Thoracic aorta (tissue), 2 donors: ENCODE data around the gene ST8SIA2. TPM values are rescaled to one million over a fixed set of nuclear protein-coding genes. Genes with fewer than 3 reads are reported as not detected.

ENCODE experiments used
- ATAC-seq: fragments of 150-250 bp; one replicate; pipeline ENCODE4 v1.8.0; 2017; ENCODE audit warnings: low read depth; ENCODE audit not compliant: insufficient number of reproducible peaks, low FRiP score
- DNase-seq: peaks from one replicate; pipeline ENCODE4 v3.0.0-alpha.2; 2020; ENCODE audit warnings: low spot score
- H3K27ac ChIP-seq, 2 donors: fragments of 200-600 bp; sonication (generic); 1 replicate in 1 of 2; 2 replicates in 1 of 2; pipeline ENCODE4 v1.5.1; 2016; ENCODE audit warnings: mild to moderate bottlenecking in 2 of 2, moderate library complexity in 2 of 2
- H3K27me3 ChIP-seq: fragments of 200-600 bp; sonication (generic); replicated peaks from 2 replicates; pipeline ENCODE4 v1.6.0; 2016; ENCODE audit warnings: mild to moderate bottlenecking; ENCODE audit not compliant: insufficient read depth
- H3K36me3 ChIP-seq: fragments of 200-600 bp; sonication (generic); one replicate; pipeline ENCODE4 v1.5.1; 2016
- H3K4me1 ChIP-seq, 2 donors: fragments of 200-600 bp; sonication (generic); 1 replicate in 1 of 2; 2 replicates in 1 of 2; pipeline versions ENCODE4 v1.5.1 to v1.6.0; 2016; ENCODE audit warnings: low read depth in 2 of 2, mild to moderate bottlenecking in 1 of 2; ENCODE audit not compliant: control insufficient read depth in 1 of 2
- H3K4me3 ChIP-seq: fragments of 200-600 bp; sonication (generic); 2 replicates; pipeline ENCODE4 v1.5.1; 2016; ENCODE audit warnings: mild to moderate bottlenecking
- H3K9me3 ChIP-seq: fragments of 200-600 bp; sonication (generic); 2 replicates; pipeline ENCODE4 v1.5.1; 2016
- CTCF ChIP-seq: fragments of 200-600 bp; sonication (generic); IDR thresholded peaks from one replicate; pipeline ENCODE4 v1.5.1; 2019; ENCODE audit warnings: antibody characterized with exemption
- total RNA-seq, 2 donors: library from RNA; depleted of rRNA; stranded (reverse); fragments of >200 nt; gene quantifications; one replicate each; pipeline versions ENCODE4 v1.1.0 to v1.2.3, GENCODE V29; 2016

The ST8SIA2 gene
- total RNA-seq, 2 donors from 2014 or later = not detected

- Histone ChIP-seq H3K9me3 (no peaks in the 10 kb centered on the region), H3K27ac (no peak overlapping the region), H3K27me3 (no peaks in the 10 kb centered on the region), H3K36me3 (no peaks in the 10 kb centered on the region), H3K4me3 (no peak overlapping the region), H3K4me1 (no peaks in the 10 kb centered on the region)
- DNase-seq (no peak), ATAC-seq (no peak)
- no peak for TF ChIP-seq CTCF
Measured at GRCh38 chr15:92495446-92495845, 101.8 kb downstream of the ST8SIA2 start.

GRCh38 chr15:92499731-92500530 is 106.2 kb downstream of the ST8SIA2 start:
- Histone ChIP-seq H3K36me3 (no peaks in the 10 kb centered on the region), H3K4me1 (no peaks in the 10 kb centered on the region), H3K27ac (no peak overlapping the region), H3K9me3 (no peaks in the 10 kb centered on the region), H3K27me3 (no peaks in the 10 kb centered on the region), H3K4me3 (no peak overlapping the region)
- no peak for TF ChIP-seq CTCF
- DNase-seq (no peak), ATAC-seq (no peak)

GRCh38 chr15:92502336-92502735 is 108.7 kb downstream of the ST8SIA2 start:
- no peak for TF ChIP-seq CTCF
- no peak overlapping the region for H3K4me3 ChIP-seq
- H3K27ac ChIP-seq = no peak overlapping the region
- DNase-seq = no peak
- peaks cover 4% of the 10 kb centered on the region for H3K9me3 ChIP-seq
- H3K36me3 ChIP-seq = no peaks in the 10 kb centered on the region
- H3K27me3 ChIP-seq = no peaks in the 10 kb centered on the region
- no peak for ATAC-seq
- H3K4me1 ChIP-seq = no peaks in the 10 kb centered on the region

GRCh38 chr15:92502930-92503857 is 109.5 kb downstream of the ST8SIA2 start:
- Histone ChIP-seq H3K36me3 (no peaks in the 10 kb centered on the region), H3K9me3 (peaks cover 5% of the 10 kb centered on the region), H3K27ac (no peak overlapping the region), H3K4me3 (no peak overlapping the region), H3K4me1 (no peaks in the 10 kb centered on the region), H3K27me3 (no peaks in the 10 kb centered on the region)
- TF ChIP-seq CTCF = no peak
- DNase-seq = no peak
- no peak for ATAC-seq

- H3K4me3 ChIP-seq = no peak overlapping the region
- no peak overlapping the region for H3K27ac ChIP-seq
- DNase-seq (no peak), ATAC-seq (no peak)
- H3K27me3 ChIP-seq = no peaks in the 10 kb centered on the region
- no peaks in the 10 kb centered on the region for H3K36me3 ChIP-seq
- peaks cover 5% of the 10 kb centered on the region for H3K9me3 ChIP-seq
- TF ChIP-seq CTCF = no peak
- H3K4me1 ChIP-seq = no peaks in the 10 kb centered on the region
Measured at GRCh38 chr15:92503889-92504288, 110.2 kb downstream of the ST8SIA2 start.
